ENCODE measurements around the gene TAS2R60. TPM values are rescaled to one million over a fixed set of nuclear protein-coding genes. Genes with fewer than 3 reads are reported as not detected.

Gene TAS2R60
- total and polyA plus RNA-seq, 9 of the 15 experiments (the other 6 are each of a cell fraction or from before 2014, with no cell fraction given) = 0.08 TPM; not detected in 8

DNA sequence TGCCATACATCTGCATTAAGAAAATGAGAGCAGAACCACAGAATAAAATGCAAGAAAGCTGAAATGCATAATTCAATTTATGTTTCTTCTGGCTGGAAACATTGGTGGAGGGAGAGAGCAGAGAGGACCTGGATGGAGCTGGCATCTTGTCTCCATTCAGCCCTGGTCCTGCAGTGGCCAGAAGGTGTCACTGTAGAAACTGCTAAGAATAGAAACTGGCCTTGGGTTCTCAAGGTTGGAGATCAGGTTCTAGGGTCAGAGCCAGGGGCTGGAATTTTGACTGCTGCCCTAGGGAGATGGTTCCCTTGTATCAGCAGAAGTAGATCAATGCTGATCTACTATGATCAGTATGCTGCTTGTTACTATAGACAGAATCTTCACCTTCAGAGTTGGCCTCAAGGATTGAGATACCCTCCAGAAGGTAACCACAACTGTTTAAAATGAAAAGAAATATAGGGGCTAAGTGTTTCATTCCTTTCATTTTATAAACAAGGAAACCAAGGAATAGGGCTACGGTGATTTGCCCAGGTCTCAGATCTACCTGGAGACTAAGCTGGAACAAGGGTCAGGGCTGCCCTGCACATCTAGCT, 47.6 kb downstream of the TAS2R60 start (continued):
- TF ChIP-seq ZNF444 (CRISPR knock-in tag; IDR thresholded peaks at IDR 0.05) = no peak
- no peak for TF ChIP-seq PHF8 (IDR thresholded peaks at IDR 0.05; ENCODE audit: borderline replicate concordance, low read length)
- no peak for TF ChIP-seq TBP (optimal IDR thresholded peaks at IDR 0.05; ENCODE audit: low read depth, low read length)
- TF ChIP-seq POLR2AphosphoS2 (IDR thresholded peaks at IDR 0.05; ENCODE audit: low read length) = no peak
- no peak for TF ChIP-seq MAFF (IDR thresholded peaks at IDR 0.05; ENCODE audit: low read length)
- no peak for TF ChIP-seq KLF1 (tag; IDR thresholded peaks at IDR 0.05)
- TF ChIP-seq FOXP4 (CRISPR knock-in tag; IDR thresholded peaks at IDR 0.05; ENCODE audit: borderline replicate concordance) = no peak
- TF ChIP-seq HNRNPL (IDR thresholded peaks at IDR 0.05; ENCODE audit: low read depth, low read length) = no peak
- no peak for TF ChIP-seq ZNF274 (IDR thresholded peaks at IDR 0.05; ENCODE audit: borderline replicate concordance, low read depth, low read length)
- no peak for TF ChIP-seq CBFA2T3 (IDR thresholded peaks at IDR 0.05)
- no peak for TF ChIP-seq NFIC (IDR thresholded peaks at IDR 0.05)
- no peak for TF ChIP-seq ZBTB7A (IDR thresholded peaks at IDR 0.05; ENCODE audit: borderline replicate concordance, control insufficient read depth, low read depth, low read length)
- TF ChIP-seq CBX5 (IDR thresholded peaks at IDR 0.05; ENCODE audit: borderline replicate concordance, low read depth) = no peak
- TF ChIP-seq, protein P1, sequence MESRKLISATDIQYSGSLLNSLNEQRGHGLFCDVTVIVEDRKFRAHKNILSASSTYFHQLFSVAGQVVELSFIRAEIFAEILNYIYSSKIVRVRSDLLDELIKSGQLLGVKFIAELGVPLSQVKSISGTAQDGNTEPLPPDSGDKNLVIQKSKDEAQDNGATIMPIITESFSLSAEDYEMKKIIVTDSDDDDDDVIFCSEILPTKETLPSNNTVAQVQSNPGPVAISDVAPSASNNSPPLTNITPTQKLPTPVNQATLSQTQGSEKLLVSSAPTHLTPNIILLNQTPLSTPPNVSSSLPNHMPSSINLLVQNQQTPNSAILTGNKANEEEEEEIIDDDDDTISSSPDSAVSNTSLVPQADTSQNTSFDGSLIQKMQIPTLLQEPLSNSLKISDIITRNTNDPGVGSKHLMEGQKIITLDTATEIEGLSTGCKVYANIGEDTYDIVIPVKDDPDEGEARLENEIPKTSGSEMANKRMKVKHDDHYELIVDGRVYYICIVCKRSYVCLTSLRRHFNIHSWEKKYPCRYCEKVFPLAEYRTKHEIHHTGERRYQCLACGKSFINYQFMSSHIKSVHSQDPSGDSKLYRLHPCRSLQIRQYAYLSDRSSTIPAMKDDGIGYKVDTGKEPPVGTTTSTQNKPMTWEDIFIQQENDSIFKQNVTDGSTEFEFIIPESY (CRISPR knock-in tag; IDR thresholded peaks at IDR 0.05) = no peak
- no peak for TF ChIP-seq CCNT2 (IDR thresholded peaks at IDR 0.05; ENCODE audit: borderline replicate concordance, extremely low read depth, insufficient read length, low read depth, low read length)
- TF ChIP-seq ARNT (IDR thresholded peaks at IDR 0.05) = no peak
- no peak for TF ChIP-seq ZBED1 (IDR thresholded peaks at IDR 0.05)
- TF ChIP-seq NFRKB (IDR thresholded peaks at IDR 0.05; ENCODE audit: low read depth) = no peak
- TF ChIP-seq, protein P2, sequence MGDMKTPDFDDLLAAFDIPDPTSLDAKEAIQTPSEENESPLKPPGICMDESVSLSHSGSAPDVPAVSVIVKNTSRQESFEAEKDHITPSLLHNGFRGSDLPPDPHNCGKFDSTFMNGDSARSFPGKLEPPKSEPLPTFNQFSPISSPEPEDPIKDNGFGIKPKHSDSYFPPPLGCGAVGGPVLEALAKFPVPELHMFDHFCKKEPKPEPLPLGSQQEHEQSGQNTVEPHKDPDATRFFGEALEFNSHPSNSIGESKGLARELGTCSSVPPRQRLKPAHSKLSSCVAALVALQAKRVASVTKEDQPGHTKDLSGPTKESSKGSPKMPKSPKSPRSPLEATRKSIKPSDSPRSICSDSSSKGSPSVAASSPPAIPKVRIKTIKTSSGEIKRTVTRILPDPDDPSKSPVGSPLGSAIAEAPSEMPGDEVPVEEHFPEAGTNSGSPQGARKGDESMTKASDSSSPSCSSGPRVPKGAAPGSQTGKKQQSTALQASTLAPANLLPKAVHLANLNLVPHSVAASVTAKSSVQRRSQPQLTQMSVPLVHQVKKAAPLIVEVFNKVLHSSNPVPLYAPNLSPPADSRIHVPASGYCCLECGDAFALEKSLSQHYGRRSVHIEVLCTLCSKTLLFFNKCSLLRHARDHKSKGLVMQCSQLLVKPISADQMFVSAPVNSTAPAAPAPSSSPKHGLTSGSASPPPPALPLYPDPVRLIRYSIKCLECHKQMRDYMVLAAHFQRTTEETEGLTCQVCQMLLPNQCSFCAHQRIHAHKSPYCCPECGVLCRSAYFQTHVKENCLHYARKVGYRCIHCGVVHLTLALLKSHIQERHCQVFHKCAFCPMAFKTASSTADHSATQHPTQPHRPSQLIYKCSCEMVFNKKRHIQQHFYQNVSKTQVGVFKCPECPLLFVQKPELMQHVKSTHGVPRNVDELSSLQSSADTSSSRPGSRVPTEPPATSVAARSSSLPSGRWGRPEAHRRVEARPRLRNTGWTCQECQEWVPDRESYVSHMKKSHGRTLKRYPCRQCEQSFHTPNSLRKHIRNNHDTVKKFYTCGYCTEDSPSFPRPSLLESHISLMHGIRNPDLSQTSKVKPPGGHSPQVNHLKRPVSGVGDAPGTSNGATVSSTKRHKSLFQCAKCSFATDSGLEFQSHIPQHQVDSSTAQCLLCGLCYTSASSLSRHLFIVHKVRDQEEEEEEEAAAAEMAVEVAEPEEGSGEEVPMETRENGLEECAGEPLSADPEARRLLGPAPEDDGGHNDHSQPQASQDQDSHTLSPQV (IDR thresholded peaks at IDR 0.05) = no peak
- peak in 1 of 2 experiments; percentile 37; a peak in 1 of 4 replicates for TF ChIP-seq RCOR1 (IDR thresholded peaks at IDR 0.05; ENCODE audit: borderline replicate concordance in 1 of 2, low read depth in 2 of 2, low read length in 2 of 2)
- TF ChIP-seq HCFC1 (IDR thresholded peaks at IDR 0.05; ENCODE audit: low read depth, low read length) = no peak
